22Rv1 (cell line): ENCODE data around the gene LGR6.

Experiments
- H3K27ac ChIP-seq: fragments of 450-650 bp; 2 replicates; pipeline ENCODE4 v1.5.1; 2017
- ZFX ChIP-seq: fragments of 450-650 bp; IDR thresholded peaks from 2 replicates; pipeline ENCODE4 v1.6.1; 2017; ENCODE audit warnings: antibody characterized with exemption, borderline replicate concordance
- TF ChIP-seq, protein P1 (sequence below): fragments of 450-650 bp; IDR thresholded peaks from 2 replicates; pipeline ENCODE4 v1.5.1; 2017; ENCODE audit warnings: mild to moderate bottlenecking

Gene LGR6

GRCh38 chr1:202248861-202249260, 55.3 kb downstream of the LGR6 start:
- TF ChIP-seq ZFX = no peak
- TF ChIP-seq, protein P1, sequence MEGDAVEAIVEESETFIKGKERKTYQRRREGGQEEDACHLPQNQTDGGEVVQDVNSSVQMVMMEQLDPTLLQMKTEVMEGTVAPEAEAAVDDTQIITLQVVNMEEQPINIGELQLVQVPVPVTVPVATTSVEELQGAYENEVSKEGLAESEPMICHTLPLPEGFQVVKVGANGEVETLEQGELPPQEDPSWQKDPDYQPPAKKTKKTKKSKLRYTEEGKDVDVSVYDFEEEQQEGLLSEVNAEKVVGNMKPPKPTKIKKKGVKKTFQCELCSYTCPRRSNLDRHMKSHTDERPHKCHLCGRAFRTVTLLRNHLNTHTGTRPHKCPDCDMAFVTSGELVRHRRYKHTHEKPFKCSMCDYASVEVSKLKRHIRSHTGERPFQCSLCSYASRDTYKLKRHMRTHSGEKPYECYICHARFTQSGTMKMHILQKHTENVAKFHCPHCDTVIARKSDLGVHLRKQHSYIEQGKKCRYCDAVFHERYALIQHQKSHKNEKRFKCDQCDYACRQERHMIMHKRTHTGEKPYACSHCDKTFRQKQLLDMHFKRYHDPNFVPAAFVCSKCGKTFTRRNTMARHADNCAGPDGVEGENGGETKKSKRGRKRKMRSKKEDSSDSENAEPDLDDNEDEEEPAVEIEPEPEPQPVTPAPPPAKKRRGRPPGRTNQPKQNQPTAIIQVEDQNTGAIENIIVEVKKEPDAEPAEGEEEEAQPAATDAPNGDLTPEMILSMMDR = no peak
- no peak overlapping the region for H3K27ac ChIP-seq

DNA sequence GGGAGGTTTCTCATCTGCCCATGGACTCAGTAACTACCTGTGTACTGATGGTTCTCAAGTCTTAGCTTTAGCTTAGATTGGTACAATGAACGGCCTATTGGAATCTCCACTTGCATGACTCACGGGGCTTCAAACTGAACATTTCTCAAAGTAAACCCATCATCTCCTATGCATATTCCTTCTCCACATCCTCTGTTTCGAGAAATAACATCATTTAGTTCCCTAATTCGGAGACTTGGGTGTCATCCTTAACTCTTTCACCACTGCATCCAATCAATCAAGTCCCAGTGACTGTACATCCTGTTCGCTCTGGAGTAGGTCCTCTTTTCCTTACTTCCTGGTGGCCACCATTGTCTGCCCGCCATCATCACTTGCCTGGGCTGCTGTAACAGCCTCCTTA, 55.8 kb downstream of the LGR6 start:
- TF ChIP-seq, protein P1 = no peak
- TF ChIP-seq ZFX = no peak
- no peak overlapping the region for H3K27ac ChIP-seq

DNA sequence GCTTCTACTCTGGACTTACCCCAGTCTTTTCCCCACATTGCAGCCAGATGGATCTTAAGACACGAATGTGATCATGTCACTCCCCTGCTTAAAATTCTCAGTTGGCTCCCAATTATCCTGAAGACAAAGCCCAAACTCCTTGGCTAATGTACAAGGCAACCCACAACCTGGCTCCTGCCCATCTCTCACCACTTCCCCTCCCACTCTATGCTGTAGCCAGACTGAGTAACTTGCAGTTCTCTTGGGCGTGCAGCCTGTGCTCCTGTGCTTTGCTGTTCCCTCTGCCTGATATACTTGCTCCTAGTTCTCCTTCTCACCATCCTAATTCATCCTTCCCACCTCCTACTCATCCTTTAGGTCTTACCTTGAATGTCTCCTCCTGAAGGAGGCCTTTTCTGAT, 56.2 kb downstream of the LGR6 start:
- TF ChIP-seq ZFX = no peak
- TF ChIP-seq, protein P1 = no peak
- H3K27ac ChIP-seq = no peak overlapping the region

DNA sequence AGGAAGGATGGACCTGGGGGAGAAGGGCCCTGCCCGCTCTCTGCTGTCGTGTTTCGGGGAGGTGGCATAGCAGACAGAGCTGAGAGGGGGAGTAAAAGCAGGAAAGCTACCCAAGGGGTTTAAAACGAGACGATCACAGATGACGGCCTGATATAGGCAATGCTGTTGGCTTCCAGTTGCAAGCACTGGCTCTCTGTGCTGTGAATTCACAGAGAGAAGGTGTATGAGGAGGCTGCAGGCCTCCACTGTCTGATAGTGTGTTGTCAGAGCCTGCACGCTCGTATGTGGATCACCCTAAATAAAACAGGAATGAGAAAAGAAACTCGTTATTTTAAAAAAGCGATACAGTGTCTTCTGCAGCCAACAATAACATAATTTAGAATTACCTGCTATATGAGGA, 57.4 kb downstream of the LGR6 start:
- no peak for TF ChIP-seq ZFX
- TF ChIP-seq, protein P1 = no peak
- no peak overlapping the region for H3K27ac ChIP-seq

- TF ChIP-seq, protein P1 = no peak
- no peak for TF ChIP-seq ZFX
- no peak overlapping the region for H3K27ac ChIP-seq
Observed at GRCh38 chr1:202251424-202252256, 58.0 kb downstream of the LGR6 start.

- TF ChIP-seq, protein P1 = no peak
- TF ChIP-seq ZFX = no peak
- H3K27ac ChIP-seq = no peak overlapping the region
Observed at GRCh38 chr1:202252271-202252670, 58.7 kb downstream of the LGR6 start.

DNA sequence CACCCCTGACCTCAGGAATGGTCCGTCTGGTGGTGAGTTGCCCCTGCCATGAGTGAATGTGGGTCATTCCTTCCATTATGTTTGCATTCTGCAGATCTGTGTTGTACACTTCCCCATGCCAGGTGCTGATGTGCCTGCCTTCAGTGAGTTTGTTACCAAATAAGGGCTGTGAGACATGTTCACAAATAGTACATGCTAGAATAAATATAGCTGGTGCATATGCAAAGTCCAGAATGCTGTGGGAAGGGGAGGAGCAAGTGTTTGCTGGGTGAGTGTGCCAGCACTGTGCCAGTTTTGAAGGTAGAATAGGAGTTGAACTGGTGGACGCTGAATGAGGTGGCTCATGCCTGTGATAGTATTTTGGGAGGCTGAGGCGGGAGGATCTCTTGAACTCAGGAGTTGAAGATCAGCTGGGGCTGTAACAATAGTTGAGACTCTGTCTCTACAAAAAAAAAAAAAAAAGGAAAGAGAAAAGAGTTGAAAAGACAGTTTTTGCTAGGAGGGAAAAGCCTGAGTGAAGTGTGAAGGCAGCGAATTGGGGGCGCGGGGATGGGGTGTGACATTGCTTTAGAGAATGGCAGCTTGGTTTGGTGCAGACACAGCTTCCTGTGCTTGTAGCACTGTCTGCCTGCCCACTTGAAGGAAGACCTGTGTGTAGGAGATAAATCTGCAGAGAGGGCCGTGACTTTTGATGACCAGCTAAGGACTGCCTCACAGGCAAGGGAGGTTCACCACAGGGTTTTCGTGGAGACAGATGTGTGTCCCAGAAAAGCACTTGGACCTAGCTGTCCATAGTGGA, 61.1 kb downstream of the LGR6 start:
- H3K27ac ChIP-seq = no peak overlapping the region
- TF ChIP-seq, protein P1 = no peak
- TF ChIP-seq ZFX = no peak
